Measurements from ENCODE around the gene TMEM169.

GRCh38 chr2:216064665-216065064 is 17.1 kb upstream of the TMEM169 start:
- TF ChIP-seq EZH2 (IDR thresholded peaks at IDR 0.05; ENCODE audit: low read depth) (no peak), CTCF (conservative IDR thresholded peaks at IDR 0.05) (no peak)

Data from PC-9 (cell line).